A673 (cell line): ENCODE data around the gene GSC2. TPM values are rescaled to one million over a fixed set of nuclear protein-coding genes. Genes with fewer than 3 reads are reported as not detected.

Experiments
- BruUV-seq: library from RNA; stranded (reverse); fragments of 400-500 nt; replicated peaks from 2 replicates; lab custom pipeline; 2021; lab: Mats Ljungman, UMichigan
- CTCF ChIA-PET: fragments of 300-600 bp; sonication (Branson Sonifier 250); formaldehyde crosslinking; loops from one replicate; lab custom pipeline; 2022; ENCODE audit warnings: antibody characterized with exemption; lab: Charles Lee
- POLR2A ChIA-PET: fragments of 300-600 bp; sonication (Branson Sonifier 250); formaldehyde crosslinking; loops from one replicate; lab custom pipeline; 2022; ENCODE audit warnings: antibody characterized with exemption; ENCODE audit not compliant: low non-redundant PET; lab: Charles Lee
- DNase-seq: peaks from one replicate; pipeline ENCODE4 v3.0.0-alpha.2; 2015; ENCODE audit warnings: low spot score
- H3K27ac ChIP-seq: fragments of 200-600 bp; sonication (generic); 2 replicates; pipeline ENCODE4 v1.5.1; 2016; ENCODE audit warnings: mixed run types, low read depth, mild to moderate bottlenecking, mixed read lengths, antibody characterized with exemption, low read length; ENCODE audit not compliant: poor library complexity, severe bottlenecking
- H3K27me3 ChIP-seq: fragments of 200-600 bp; sonication (generic); replicated peaks from 2 replicates; pipeline ENCODE4 v1.6.1; 2017; ENCODE audit warnings: mixed run types, low read depth, mild to moderate bottlenecking, mixed read lengths, antibody characterized with exemption, low read length; ENCODE audit not compliant: insufficient read depth, poor library complexity
- H3K36me3 ChIP-seq: fragments of 200-600 bp; sonication (generic); 2 replicates; pipeline ENCODE4 v1.6.1; 2016; ENCODE audit warnings: mixed run types, mild to moderate bottlenecking, mixed read lengths, antibody characterized with exemption, low read length; ENCODE audit not compliant: insufficient read depth, poor library complexity, severe bottlenecking
- H3K4me1 ChIP-seq: fragments of 200-600 bp; sonication (generic); 2 replicates; pipeline ENCODE4 v1.6.1; 2017; ENCODE audit warnings: mixed run types, mild to moderate bottlenecking, mixed read lengths, antibody characterized with exemption, low read length; ENCODE audit not compliant: insufficient read depth, poor library complexity, severe bottlenecking
- H3K4me3 ChIP-seq: fragments of 200-600 bp; sonication (generic); 2 replicates; pipeline ENCODE4 v1.5.1; 2016; ENCODE audit warnings: low read depth, mixed run types, mild to moderate bottlenecking, mixed read lengths, low read length; ENCODE audit not compliant: poor library complexity, severe bottlenecking
- H3K9me3 ChIP-seq: fragments of 200-600 bp; sonication (generic); 2 replicates; pipeline ENCODE4 v1.6.1; 2016; ENCODE audit warnings: mixed run types, low read depth, mild to moderate bottlenecking, mixed read lengths, antibody characterized with exemption, low read length; ENCODE audit not compliant: poor library complexity, severe bottlenecking
- EZH2 ChIP-seq: fragments of 200-600 bp; sonication (generic); IDR thresholded peaks from 2 replicates; pipeline ENCODE4 v1.6.1; 2017; ENCODE audit warnings: borderline replicate concordance, low read depth, mild to moderate bottlenecking, mixed read lengths, antibody characterized with exemption, low read length; ENCODE audit not compliant: poor library complexity, severe bottlenecking
- intact Hi-C: fragments of 100-400 bp; cut with micrococcal nuclease; formaldehyde crosslinking; loops from one replicate; pipeline ENCODE4 v1.10.0; 2022; ENCODE audit not compliant: unreplicated experiment
- total RNA-seq: library from RNA; stranded (reverse); gene quantifications from 2 replicates; pipeline ENCODE4 v1.2.3, GENCODE V29; 2021
- TF ChIP-seq, protein P1 (sequence below): fragments of 300-800, 200-600 bp; sonication (generic); conservative IDR thresholded peaks from 2 replicates; pipeline ENCODE4 v1.5.1; 2017; ENCODE audit warnings: low read depth, mild to moderate bottlenecking, antibody characterized with exemption, low read length, moderate library complexity, mixed read lengths

The GSC2 gene
- total RNA-seq, 1 experiment from 2014 or later, result not detected

DNA sequence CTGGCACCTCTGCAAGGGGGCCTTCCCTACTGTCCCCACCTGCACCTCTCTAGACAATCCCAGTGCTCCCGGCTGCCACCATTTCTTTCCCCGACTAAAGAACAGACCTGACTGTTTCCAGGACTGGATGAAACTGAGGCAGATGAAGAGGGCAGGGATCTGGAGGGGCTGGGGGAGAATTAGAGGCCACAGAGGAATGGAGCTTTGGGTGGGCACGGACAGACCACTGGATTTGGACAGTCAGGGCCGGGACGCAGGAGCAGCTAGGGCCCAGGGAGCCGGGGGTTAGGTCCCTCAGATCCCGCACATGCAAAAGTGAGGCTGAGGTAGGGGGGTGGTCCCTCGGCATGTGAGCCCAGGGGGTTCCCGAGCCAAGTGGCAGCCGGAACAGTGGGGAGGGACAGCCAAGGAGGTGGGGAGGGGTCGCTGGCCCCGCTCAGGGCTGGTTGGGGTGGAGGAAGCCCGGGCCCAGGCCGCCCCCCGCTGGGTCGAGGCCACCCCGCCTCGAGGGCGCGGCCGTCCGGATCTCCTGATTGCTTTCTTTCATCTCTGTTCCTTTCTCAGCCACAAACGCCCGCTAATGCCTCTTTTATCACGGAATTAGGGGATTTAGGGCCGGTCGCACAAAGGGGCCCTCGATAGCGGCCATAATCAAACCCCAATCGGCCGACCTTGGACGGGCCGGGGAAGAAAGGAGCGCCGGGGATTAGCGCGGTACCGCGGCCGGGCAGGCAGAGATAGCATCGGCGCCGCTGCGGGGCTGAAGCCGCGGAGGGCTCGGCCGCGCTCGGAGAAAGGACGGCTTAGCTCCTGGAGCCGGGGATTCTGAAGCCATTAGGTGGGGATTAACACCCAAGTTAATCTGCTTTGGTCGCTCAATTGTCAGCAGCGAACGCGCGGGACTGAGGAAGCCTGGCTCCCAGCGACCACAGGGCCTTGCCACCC, 19.2 kb upstream of the GSC2 start:
- POLR2A ChIA-PET, result interaction anchor here (0.6 kb wide), 2 partner anchors 20 to 454 kb away, joined by 3 to 4 read pairs; no protein-coding TSS in a partner anchor
- no peaks in the 10 kb centered on the region for H3K9me3 ChIP-seq
- no peak for DNase-seq
- CTCF ChIA-PET, result interaction anchor here (0.6 kb wide), 1 partner anchor 24 kb away, joined by 3 read pairs; no protein-coding TSS in a partner anchor
- no peaks in the 10 kb centered on the region for H3K36me3 ChIP-seq
- H3K4me3 ChIP-seq, result peak overlapping the region; percentile 34
- TF ChIP-seq, protein P1, sequence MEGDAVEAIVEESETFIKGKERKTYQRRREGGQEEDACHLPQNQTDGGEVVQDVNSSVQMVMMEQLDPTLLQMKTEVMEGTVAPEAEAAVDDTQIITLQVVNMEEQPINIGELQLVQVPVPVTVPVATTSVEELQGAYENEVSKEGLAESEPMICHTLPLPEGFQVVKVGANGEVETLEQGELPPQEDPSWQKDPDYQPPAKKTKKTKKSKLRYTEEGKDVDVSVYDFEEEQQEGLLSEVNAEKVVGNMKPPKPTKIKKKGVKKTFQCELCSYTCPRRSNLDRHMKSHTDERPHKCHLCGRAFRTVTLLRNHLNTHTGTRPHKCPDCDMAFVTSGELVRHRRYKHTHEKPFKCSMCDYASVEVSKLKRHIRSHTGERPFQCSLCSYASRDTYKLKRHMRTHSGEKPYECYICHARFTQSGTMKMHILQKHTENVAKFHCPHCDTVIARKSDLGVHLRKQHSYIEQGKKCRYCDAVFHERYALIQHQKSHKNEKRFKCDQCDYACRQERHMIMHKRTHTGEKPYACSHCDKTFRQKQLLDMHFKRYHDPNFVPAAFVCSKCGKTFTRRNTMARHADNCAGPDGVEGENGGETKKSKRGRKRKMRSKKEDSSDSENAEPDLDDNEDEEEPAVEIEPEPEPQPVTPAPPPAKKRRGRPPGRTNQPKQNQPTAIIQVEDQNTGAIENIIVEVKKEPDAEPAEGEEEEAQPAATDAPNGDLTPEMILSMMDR, result no peak
- TF ChIP-seq EZH2, result peak; percentile 84
- no TSS peak for BruUV-seq
- H3K27me3 ChIP-seq, result peaks cover 34% of the 10 kb centered on the region
- H3K4me1 ChIP-seq, result peaks cover 17% of the 10 kb centered on the region
- no peak overlapping the region for H3K27ac ChIP-seq
- intact Hi-C loops, result no loop called here

DNA sequence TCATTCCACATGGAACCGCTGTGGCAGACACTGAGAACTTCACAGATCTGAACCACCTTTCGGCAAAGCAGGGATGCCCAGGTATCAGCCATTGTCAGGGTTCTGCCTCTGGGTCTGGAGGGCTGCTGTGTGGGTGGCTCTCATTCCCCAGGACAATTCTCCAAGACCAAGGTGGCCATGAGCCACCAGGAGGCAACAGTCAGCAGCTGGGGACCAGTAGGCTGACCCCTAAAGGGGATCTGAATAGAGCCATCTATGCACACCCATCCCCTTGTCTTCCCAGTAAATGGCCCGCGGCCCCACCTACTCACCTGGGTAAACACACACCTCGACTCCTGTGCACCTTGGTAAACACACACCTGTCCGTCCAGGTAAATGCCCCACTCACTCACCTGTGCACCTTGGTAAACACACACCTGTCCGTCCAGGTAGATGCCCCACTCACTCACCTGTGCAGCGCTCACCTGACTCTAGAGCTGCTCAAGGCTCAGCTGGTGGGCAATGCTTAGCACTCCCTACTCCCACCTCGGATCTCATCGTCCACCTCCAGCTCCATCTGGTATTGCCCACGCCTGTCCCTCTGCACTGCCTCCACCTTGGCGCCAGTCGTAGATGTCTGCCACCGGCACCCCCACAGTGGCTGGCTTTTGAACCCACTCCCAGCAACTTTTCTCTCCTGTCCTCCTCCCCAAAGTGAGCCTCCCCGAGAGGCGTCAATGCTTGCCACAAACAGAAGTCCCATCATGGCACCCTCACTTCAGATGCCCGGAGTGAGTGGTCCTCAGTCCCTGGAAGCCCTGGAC, 18.2 kb upstream of the GSC2 start:
- no TSS peak for BruUV-seq
- no peak for TF ChIP-seq EZH2
- TF ChIP-seq, protein P1, result no peak
- Histone ChIP-seq H3K4me1 (peaks cover 12% of the 10 kb centered on the region), H3K4me3 (no peak overlapping the region), H3K27ac (no peak overlapping the region), H3K27me3 (peaks cover 34% of the 10 kb centered on the region), H3K9me3 (no peaks in the 10 kb centered on the region), H3K36me3 (no peaks in the 10 kb centered on the region)
- intact Hi-C loops, result no loop called here
- DNase-seq, result no peak
- POLR2A ChIA-PET, result no interaction called here
- CTCF ChIA-PET, result no interaction called here

DNA sequence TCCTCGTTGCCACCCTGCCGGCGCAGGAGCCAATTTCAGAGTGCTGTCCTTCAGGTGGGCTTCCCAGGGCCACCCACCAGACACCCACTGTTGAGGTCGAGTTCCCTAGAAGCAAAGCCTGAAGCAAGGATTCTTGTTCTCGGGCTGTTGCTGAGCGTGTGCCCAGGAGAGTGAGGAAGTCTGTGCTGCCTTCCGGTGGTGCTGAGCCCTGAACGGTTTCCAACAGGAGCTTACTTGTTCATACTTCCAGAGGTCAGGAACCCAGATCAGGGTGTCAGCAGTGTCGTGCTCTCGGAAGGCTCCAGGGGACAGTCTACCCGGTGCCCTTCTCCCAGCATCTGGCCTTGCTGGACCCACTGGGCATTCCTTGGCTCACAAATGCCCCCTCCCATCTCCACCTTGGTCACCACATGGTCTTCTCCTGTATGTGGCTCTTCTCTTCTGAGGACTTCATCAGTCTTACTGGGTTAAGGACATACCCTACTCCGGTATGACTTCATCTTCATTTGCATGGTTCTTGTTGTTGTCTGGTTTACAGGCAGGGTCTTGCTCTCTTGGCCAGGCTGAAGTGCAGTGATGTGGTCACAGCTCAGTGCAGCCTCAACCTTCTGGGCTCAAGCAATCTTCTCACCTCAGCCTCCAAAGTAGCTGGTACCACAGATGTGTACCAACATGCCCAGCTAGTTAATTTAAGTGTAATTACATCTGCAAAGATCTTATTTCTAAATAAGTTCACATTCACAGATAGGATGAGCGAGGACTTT, 17.2 kb upstream of the GSC2 start:
- no TSS peak for BruUV-seq
- CTCF ChIA-PET, result no interaction called here
- POLR2A ChIA-PET, result no interaction called here

More for the DNA sequence above, 17.2 kb upstream of the GSC2 start:
- TF ChIP-seq EZH2, result no peak
- TF ChIP-seq, protein P1, result no peak
- no peaks in the 10 kb centered on the region for H3K9me3 ChIP-seq
- H3K27me3 ChIP-seq, result peaks cover 34% of the 10 kb centered on the region
- no peaks in the 10 kb centered on the region for H3K36me3 ChIP-seq
- peaks cover 2% of the 10 kb centered on the region for H3K4me1 ChIP-seq
- intact Hi-C loops, result no loop called here
- H3K27ac ChIP-seq, result no peak overlapping the region
- no peak overlapping the region for H3K4me3 ChIP-seq
- no peak for DNase-seq
